Mesenchymal stem cell (in vitro differentiated cells and primary cell): Measurements from ENCODE around the gene RAC3.

ENCODE experiments used
- DNase-seq: peaks from one replicate; pipeline ENCODE4 v3.0.0-alpha.2; 2013
- H2AFZ ChIP-seq: one replicate; pipeline ENCODE4 v1.6.1; 2013; ENCODE audit warnings: low read depth, mild to moderate bottlenecking, control low read depth, inconsistent platforms, low read length, moderate library complexity
- H2AK5ac ChIP-seq: 2 replicates; pipeline ENCODE4 v1.6.1; 2013; ENCODE audit warnings: low read length, moderate library complexity, mild to moderate bottlenecking, inconsistent platforms; ENCODE audit not compliant: severe bottlenecking
- H2BK120ac ChIP-seq: one replicate; pipeline ENCODE4 v1.6.1; 2013; ENCODE audit warnings: low read depth, mild to moderate bottlenecking, inconsistent platforms, low read length, moderate library complexity
- H2BK12ac ChIP-seq, 2 experiments: one replicate each; pipeline ENCODE4 v1.6.1; 2013; ENCODE audit warnings: inconsistent platforms in 2 of 2, low read length in 2 of 2, mild to moderate bottlenecking in 2 of 2, moderate library complexity in 2 of 2, control low read depth in 1 of 2
- H2BK15ac ChIP-seq: one replicate; pipeline ENCODE4 v1.6.1; 2013; ENCODE audit warnings: mild to moderate bottlenecking, low read depth, inconsistent platforms; ENCODE audit not compliant: poor library complexity, severe bottlenecking
- H2BK5ac ChIP-seq: 2 replicates; pipeline ENCODE4 v1.6.1; 2013; ENCODE audit warnings: low read depth, mild to moderate bottlenecking, low read length, control low read depth, inconsistent platforms; ENCODE audit not compliant: poor library complexity, severe bottlenecking
- H3K14ac ChIP-seq, 2 experiments: one replicate each; pipeline ENCODE4 v1.6.1; 2013; ENCODE audit warnings: inconsistent platforms in 2 of 2, low read length in 2 of 2, control low read depth in 1 of 2, mild to moderate bottlenecking in 1 of 2, moderate library complexity in 1 of 2
- H3K18ac ChIP-seq, 2 experiments: one replicate each; pipeline ENCODE4 v1.6.1; 2013; ENCODE audit warnings: inconsistent platforms in 2 of 2, low read length in 2 of 2, control low read depth in 1 of 2, low read depth in 1 of 2, mild to moderate bottlenecking in 1 of 2
- H3K23ac ChIP-seq, 2 experiments: one replicate each; pipeline ENCODE4 v1.6.1; 2013; ENCODE audit warnings: inconsistent platforms in 2 of 2, low read length in 2 of 2, mild to moderate bottlenecking in 2 of 2, moderate library complexity in 2 of 2, control low read depth in 1 of 2
- H3K27ac ChIP-seq: 2 replicates; pipeline ENCODE4 v1.5.1; 2013; ENCODE audit warnings: mild to moderate bottlenecking, moderate library complexity, low read length, control low read depth, inconsistent platforms; ENCODE audit not compliant: poor library complexity, severe bottlenecking
- H3K27me3 ChIP-seq, 2 experiments: 2 replicates each; pipeline versions ENCODE4 v1.6.1 to v1.7.0; 2013; ENCODE audit warnings: low read length in 2 of 2, mild to moderate bottlenecking in 2 of 2, moderate library complexity in 2 of 2, control low read depth in 1 of 2, inconsistent platforms in 1 of 2; ENCODE audit not compliant: control insufficient read depth in 1 of 2, insufficient read depth in 1 of 2
- H3K36me3 ChIP-seq, 2 experiments: 2 replicates each; pipeline versions ENCODE4 v1.6.1 to v1.7.0; 2013; ENCODE audit warnings: low read length in 2 of 2, control low read depth in 1 of 2, inconsistent platforms in 1 of 2, low read depth in 1 of 2, mild to moderate bottlenecking in 1 of 2; ENCODE audit not compliant: insufficient read depth in 2 of 2, control insufficient read depth in 1 of 2
- H3K4ac ChIP-seq, 2 experiments: one replicate each; pipeline ENCODE4 v1.6.1; 2013; ENCODE audit warnings: inconsistent platforms in 2 of 2, low read length in 2 of 2, mild to moderate bottlenecking in 2 of 2, moderate library complexity in 2 of 2, control low read depth in 1 of 2, low read depth in 1 of 2
- H3K4me1 ChIP-seq: 2 replicates; pipeline ENCODE4 v1.6.1; 2013; ENCODE audit warnings: low read depth, low read length, control low read depth; ENCODE audit not compliant: control insufficient read depth, insufficient read depth
- H3K4me2 ChIP-seq: 2 replicates; pipeline ENCODE4 v1.6.1; 2013; ENCODE audit warnings: low read length, mild to moderate bottlenecking, inconsistent platforms; ENCODE audit not compliant: poor library complexity, severe bottlenecking
- H3K4me3 ChIP-seq, 2 experiments: 2 replicates each; pipeline versions ENCODE4 v1.5.1 to v1.7.0; 2013; ENCODE audit warnings: low read length in 2 of 2, mild to moderate bottlenecking in 2 of 2, control low read depth in 1 of 2, low read depth in 1 of 2; ENCODE audit not compliant: insufficient read depth in 1 of 2
- H3K79me1 ChIP-seq: replicated peaks from 2 replicates; pipeline ENCODE4 v1.6.1; 2013; ENCODE audit warnings: mild to moderate bottlenecking, control low read depth, low read length, inconsistent platforms; ENCODE audit not compliant: poor library complexity, severe bottlenecking
- H3K9ac ChIP-seq: 2 replicates; pipeline ENCODE4 v1.7.0; 2013; ENCODE audit warnings: mild to moderate bottlenecking, low read length, moderate library complexity
- H3K9me3 ChIP-seq: 2 replicates; pipeline ENCODE4 v1.7.0; 2013; ENCODE audit warnings: mild to moderate bottlenecking, low read length; ENCODE audit not compliant: control insufficient read depth
- H4K8ac ChIP-seq: one replicate; pipeline ENCODE4 v1.6.1; 2013; ENCODE audit warnings: inconsistent platforms, mild to moderate bottlenecking, low read length, moderate library complexity
- H4K91ac ChIP-seq: one replicate; pipeline ENCODE4 v1.6.1; 2013; ENCODE audit warnings: mild to moderate bottlenecking, low read length, inconsistent platforms
- WGBS: methylation state at CpG from one replicate; pipeline ENCODE4 v1.1.7; 2013; ENCODE audit warnings: mixed read lengths; 5-methylcytosine and 5-hydroxymethylcytosine counted together

Gene RAC3

GRCh38 chr17:82031885-82032627 is 578 bp downstream of the RAC3 start:
- H3K36me3 ChIP-seq = peaks cover 0 to 55% of the 10 kb centered on the region in 2 experiments
- peak overlapping the region; percentile 84 for H2BK15ac ChIP-seq
- H2AFZ ChIP-seq = peak overlapping the region; percentile 62
- H3K27me3 ChIP-seq = peaks cover 0 to 12% of the 10 kb centered on the region in 2 experiments
- peak overlapping the region in 1 of 2 experiments; percentile 80 for H3K14ac ChIP-seq
- peak overlapping the region; percentile 52 to 78 for H3K18ac ChIP-seq
- H3K27ac ChIP-seq = no peak overlapping the region
- H3K4me2 ChIP-seq = peak overlapping the region; percentile 94
- H3K9me3 ChIP-seq = no peaks in the 10 kb centered on the region
- peak overlapping the region; percentile 57 for H4K91ac ChIP-seq
- H3K79me1 ChIP-seq = peaks cover 15% of the 10 kb centered on the region
- peak overlapping the region; percentile 19 for H4K8ac ChIP-seq
- H3K4me3 ChIP-seq = peak overlapping the region; percentile 64 to 66
- DNase-seq = peak; percentile 13
- no peak overlapping the region for H3K23ac ChIP-seq
- whole genome bisulfite sequencing = 12% methylated on average over 32 of the region's 59 CpGs
- no peak overlapping the region for H2BK5ac ChIP-seq
- peak overlapping the region; percentile 60 to 68 for H3K4ac ChIP-seq
- peak overlapping the region; percentile 38 for H3K9ac ChIP-seq
- H3K4me1 ChIP-seq = peaks cover 29% of the 10 kb centered on the region
- H2BK120ac ChIP-seq = peak overlapping the region; percentile 66
- no peak overlapping the region for H2BK12ac ChIP-seq
- H2AK5ac ChIP-seq = no peak overlapping the region

DNA sequence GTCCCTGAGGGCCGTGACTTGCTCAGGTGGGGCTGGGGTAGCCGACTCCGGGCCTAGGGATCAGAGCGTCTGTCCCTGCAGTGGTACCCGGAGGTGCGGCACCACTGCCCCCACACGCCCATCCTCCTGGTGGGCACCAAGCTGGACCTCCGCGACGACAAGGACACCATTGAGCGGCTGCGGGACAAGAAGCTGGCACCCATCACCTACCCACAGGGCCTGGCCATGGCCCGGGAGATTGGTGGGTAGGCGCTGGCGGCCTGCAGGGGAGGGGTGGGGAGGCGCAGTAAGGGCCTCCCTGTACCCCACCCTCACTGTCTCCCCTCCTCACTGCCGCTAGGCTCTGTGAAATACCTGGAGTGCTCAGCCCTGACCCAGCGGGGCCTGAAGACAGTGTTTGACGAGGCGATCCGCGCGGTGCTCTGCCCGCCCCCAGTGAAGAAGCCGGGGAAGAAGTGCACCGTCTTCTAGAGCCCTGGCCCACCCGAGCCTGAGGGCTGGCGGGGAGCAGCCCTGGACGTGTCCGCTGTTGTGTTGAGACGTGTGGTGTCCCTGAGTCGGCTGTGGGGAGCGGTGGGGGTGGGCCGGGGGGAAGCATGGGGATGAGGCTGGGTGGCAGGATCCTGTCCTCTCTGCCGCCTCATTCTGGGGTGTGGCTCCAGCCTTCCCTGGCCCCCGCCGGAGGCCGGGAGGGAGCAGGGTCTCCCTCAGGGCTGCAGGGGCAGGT is 2.0 kb downstream of the RAC3 start:
- Histone ChIP-seq H2AFZ (no peak overlapping the region), H3K27ac (no peak overlapping the region), H2AK5ac (no peak overlapping the region), H2BK120ac (no peak overlapping the region), H3K23ac (no peak overlapping the region), H3K18ac (no peak overlapping the region), H3K36me3 (peaks cover 0 to 40% of the 10 kb centered on the region in 2 experiments), H2BK12ac (no peak overlapping the region), H3K4ac (no peak overlapping the region), H3K4me3 (no peak overlapping the region), H2BK5ac (no peak overlapping the region), H3K4me2 (no peak overlapping the region), H4K8ac (no peak overlapping the region), H4K91ac (peak overlapping the region; percentile 53), H3K14ac (no peak overlapping the region), H3K79me1 (peaks cover 15% of the 10 kb centered on the region), H3K9ac (no peak overlapping the region), H2BK15ac (no peak overlapping the region), H3K9me3 (no peaks in the 10 kb centered on the region), H3K27me3 (peaks cover 0 to 12% of the 10 kb centered on the region in 2 experiments), H3K4me1 (peaks cover 29% of the 10 kb centered on the region)
- no peak for DNase-seq
- 95% methylated on average over 37 of the region's 38 CpGs for WGBS

DNA sequence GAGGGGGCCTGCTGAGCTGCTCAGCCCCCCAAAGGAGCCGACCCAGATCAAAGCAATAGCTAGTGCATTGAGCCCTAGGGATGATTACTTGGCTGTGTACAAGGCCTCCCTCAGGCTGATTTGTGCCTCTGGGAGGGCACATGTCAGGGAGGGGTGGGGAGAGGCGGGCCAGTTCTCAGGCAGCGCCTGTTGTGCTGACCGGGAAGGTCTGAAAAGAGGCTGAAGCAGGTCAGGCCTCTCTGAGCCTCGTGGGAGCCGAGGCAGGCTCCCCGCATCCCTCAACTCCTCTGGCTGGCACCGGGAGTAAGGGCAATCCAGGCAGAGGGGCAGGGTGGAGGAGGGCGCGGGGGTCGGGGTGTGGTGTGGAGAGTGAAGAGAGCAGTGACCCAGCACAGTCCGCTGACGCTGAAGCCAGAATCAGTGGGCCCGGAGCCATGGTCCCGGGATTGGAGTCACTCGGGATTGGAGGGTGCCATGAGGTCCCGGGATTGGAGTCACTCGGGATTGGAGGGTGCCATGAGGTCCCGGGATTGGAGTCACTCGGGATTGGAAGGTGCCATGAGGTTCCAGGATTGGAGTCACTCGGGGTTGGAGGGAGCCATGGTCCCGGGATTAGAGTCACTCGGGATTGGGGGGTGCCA is 3.0 kb downstream of the RAC3 start:
- Histone ChIP-seq H3K14ac (no peak overlapping the region), H2BK5ac (no peak overlapping the region), H2AFZ (no peak overlapping the region), H3K4ac (no peak overlapping the region), H3K4me3 (no peak overlapping the region), H3K23ac (no peak overlapping the region), H2BK12ac (no peak overlapping the region), H4K8ac (no peak overlapping the region), H2BK120ac (no peak overlapping the region), H2AK5ac (no peak overlapping the region), H3K18ac (no peak overlapping the region), H3K4me1 (peaks cover 29% of the 10 kb centered on the region), H3K27me3 (peaks cover 0 to 12% of the 10 kb centered on the region in 2 experiments), H3K4me2 (no peak overlapping the region), H3K9me3 (no peaks in the 10 kb centered on the region), H3K79me1 (peaks cover 15% of the 10 kb centered on the region), H4K91ac (no peak overlapping the region), H3K9ac (no peak overlapping the region), H3K27ac (no peak overlapping the region), H3K36me3 (peaks cover 0 to 31% of the 10 kb centered on the region in 2 experiments), H2BK15ac (no peak overlapping the region)
- no peak for DNase-seq
- 90% methylated on average over 23 of the region's 23 CpGs for WGBS

DNA sequence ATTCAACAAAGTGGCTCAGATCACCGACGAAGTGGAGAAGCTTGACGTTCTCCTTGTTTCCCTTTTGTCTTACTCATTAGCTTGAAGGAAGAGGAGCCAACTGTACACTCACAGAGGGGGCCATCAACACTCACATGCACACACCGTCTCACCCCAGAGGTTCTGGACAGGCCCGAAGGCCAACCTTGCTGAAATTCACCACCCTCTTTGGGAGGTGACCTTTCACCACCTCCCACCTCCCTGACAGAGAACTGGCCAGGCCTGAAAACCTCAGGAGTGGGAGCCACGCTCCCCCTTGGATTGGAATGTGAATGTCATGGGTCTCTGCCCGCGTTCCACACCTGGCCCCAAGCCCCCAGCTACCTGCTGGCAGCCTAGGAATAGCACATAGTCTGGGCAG is 4.0 kb downstream of the RAC3 start:
- 93% methylated on average over 8 of the region's 8 CpGs for WGBS
- H2AFZ ChIP-seq = no peak overlapping the region
- H2BK15ac ChIP-seq = no peak overlapping the region
- H3K23ac ChIP-seq = no peak overlapping the region
- H3K9me3 ChIP-seq = no peaks in the 10 kb centered on the region
- peaks cover 0 to 12% of the 10 kb centered on the region in 2 experiments for H3K27me3 ChIP-seq
- H4K8ac ChIP-seq = no peak overlapping the region
- H4K91ac ChIP-seq = no peak overlapping the region
- no peak overlapping the region for H3K9ac ChIP-seq
- no peak overlapping the region for H3K27ac ChIP-seq
- peaks cover 15% of the 10 kb centered on the region for H3K79me1 ChIP-seq
- peaks cover 0 to 24% of the 10 kb centered on the region in 2 experiments for H3K36me3 ChIP-seq
- H3K14ac ChIP-seq = no peak overlapping the region
- peaks cover 25% of the 10 kb centered on the region for H3K4me1 ChIP-seq
- H2AK5ac ChIP-seq = no peak overlapping the region
- no peak overlapping the region for H3K4ac ChIP-seq
- no peak overlapping the region for H2BK120ac ChIP-seq
- no peak overlapping the region for H2BK5ac ChIP-seq
- H3K4me3 ChIP-seq = no peak overlapping the region
- H2BK12ac ChIP-seq = no peak overlapping the region
- no peak overlapping the region for H3K18ac ChIP-seq
- no peak for DNase-seq
- no peak overlapping the region for H3K4me2 ChIP-seq
